ENCODE results near the gene GATA5. TPM values are rescaled to one million over a fixed set of nuclear protein-coding genes. Genes with fewer than 3 reads are reported as not detected.
A peak's percentile ranks its signal among the peaks of the same experiment; 100 is the strongest.

GATA5 gene
- polyA plus RNA-seq, 1 of the 3 experiments (the other 2 are of a cell fraction) = not detected

DNA sequence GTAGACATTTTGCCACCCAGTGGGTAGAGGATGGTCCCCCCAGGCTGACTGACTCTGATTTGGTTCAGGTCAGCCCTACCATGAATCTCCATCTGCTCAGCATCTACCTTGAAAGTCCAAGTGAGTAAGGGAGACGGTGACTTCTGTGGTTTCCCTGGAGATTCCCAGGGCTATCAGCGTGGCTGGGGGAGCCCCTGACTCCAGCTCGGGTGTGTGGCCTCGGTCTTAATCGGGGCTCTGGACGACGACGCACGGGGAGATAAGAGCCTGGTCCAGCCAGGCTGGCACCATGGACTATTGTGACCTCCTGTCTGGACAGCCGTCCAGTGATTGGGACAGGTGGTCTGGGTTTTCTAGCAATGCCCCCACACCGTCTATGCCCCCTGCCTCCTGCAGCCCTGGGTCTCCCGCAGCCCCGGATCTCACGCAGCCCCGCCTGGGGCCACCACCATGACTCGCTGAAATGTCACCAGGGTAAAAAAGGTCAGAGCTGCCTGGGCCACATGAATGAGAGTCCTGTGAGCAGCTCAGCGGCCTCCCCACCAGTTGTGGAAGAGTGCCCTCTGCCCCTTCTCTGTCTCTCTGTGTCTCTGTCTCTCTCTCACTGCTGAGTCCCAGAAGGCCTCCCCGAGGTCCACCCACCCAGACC, 47.1 kb upstream of the GATA5 start:
- Histone ChIP-seq H2AFZ (ENCODE audit: low read depth) (no peak overlapping the region), H4K20me1 (ENCODE audit: insufficient read depth) (no peaks in the 10 kb centered on the region), H3K4me2 (no peak overlapping the region), H3K36me3 (replicated peaks in 1 of 2; ENCODE audit: control insufficient read depth in 1 of 2, insufficient read depth in 2 of 2, low read length in 1 of 2) (no peaks in the 10 kb centered on the region), H3F3A (replicated peaks; ENCODE audit: insufficient read depth) (no peaks in the 10 kb centered on the region), H3K27ac (ENCODE audit: low read depth in 2 of 2, low read length in 1 of 2) (no peak overlapping the region), H3K9me3 (no peaks in the 10 kb centered on the region), H3K27me3 (ENCODE audit: insufficient read depth) (no peaks in the 10 kb centered on the region), H3K9me2 (no peaks in the 10 kb centered on the region), H3K9ac (no peak overlapping the region), H3K4me3 (ENCODE audit: low read depth in 2 of 2, low read length in 1 of 2) (no peak overlapping the region), H3K4me1 (ENCODE audit: control insufficient read depth in 1 of 2, insufficient read depth in 2 of 2, low read depth in 1 of 2, low read length in 1 of 2) (peaks cover 0 to 8% of the 10 kb centered on the region in 2 experiments; a peak in 1 of 4 replicates), H3K79me2 (ENCODE audit: insufficient read depth) (no peaks in the 10 kb centered on the region)
- WGBS (ENCODE audit: low lambda C conversion rate) = 41% methylated on average over 7 of the region's 18 CpGs
- POLR2A ChIA-PET = no interaction called here
- peak; percentile 76 for DNase-seq
- TF ChIP-seq FOXJ3 (CRISPR knock-in tag; IDR thresholded peaks at IDR 0.05) (no peak), NRF1 (IDR thresholded peaks at IDR 0.05; ENCODE audit: low read depth, low read length) (no peak), SIN3A (IDR thresholded peaks at IDR 0.05; ENCODE audit: borderline replicate concordance, low read depth, low read length) (no peak), YY1 (IDR thresholded peaks at IDR 0.05; ENCODE audit: low read depth) (no peak), TAF1 (IDR thresholded peaks at IDR 0.05; ENCODE audit: borderline replicate concordance, low read depth, low read length) (no peak), RCOR1 (IDR thresholded peaks at IDR 0.05; ENCODE audit: low read length) (no peak), FOSL2 (IDR thresholded peaks at IDR 0.05; ENCODE audit: borderline replicate concordance, low read depth) (no peak), SMC3 (IDR thresholded peaks at IDR 0.05; ENCODE audit: low read depth, low read length) (no peak), ELF1 (IDR thresholded peaks at IDR 0.05) (no peak), REST (IDR thresholded peaks at IDR 0.05; ENCODE audit: low read depth, low read length) (no peak), TCF12 (IDR thresholded peaks at IDR 0.05) (no peak), MXI1 (IDR thresholded peaks at IDR 0.05; ENCODE audit: low read depth, low read length) (no peak), JUND (IDR thresholded peaks at IDR 0.05) (no peak)
- TF ChIP-seq, protein P1, sequence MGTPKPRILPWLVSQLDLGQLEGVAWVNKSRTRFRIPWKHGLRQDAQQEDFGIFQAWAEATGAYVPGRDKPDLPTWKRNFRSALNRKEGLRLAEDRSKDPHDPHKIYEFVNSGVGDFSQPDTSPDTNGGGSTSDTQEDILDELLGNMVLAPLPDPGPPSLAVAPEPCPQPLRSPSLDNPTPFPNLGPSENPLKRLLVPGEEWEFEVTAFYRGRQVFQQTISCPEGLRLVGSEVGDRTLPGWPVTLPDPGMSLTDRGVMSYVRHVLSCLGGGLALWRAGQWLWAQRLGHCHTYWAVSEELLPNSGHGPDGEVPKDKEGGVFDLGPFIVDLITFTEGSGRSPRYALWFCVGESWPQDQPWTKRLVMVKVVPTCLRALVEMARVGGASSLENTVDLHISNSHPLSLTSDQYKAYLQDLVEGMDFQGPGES (IDR thresholded peaks at IDR 0.05; ENCODE audit: low read depth, low read length) = no peak
- CTCF ChIA-PET = interaction anchor here (1.0 to 2.1 kb wide), 4 partner anchors 16 to 94 kb away, joined by 3 to 6 read pairs (median 4); no protein-coding TSS in a partner anchor
